NCI-H128 (cell line): ENCODE data around the gene PAGR1.
"Not testable (repeated sequence)": the region's sequence is repeated elsewhere in the genome, so short reads cannot be mapped to it uniquely, and the experiment has no call there.

ENCODE experiments used
- DNase-seq: peaks from one replicate; lab custom pipeline; 2025; ENCODE audit not compliant: unreplicated experiment; lab: John Stamatoyannopoulos, UW

PAGR1 gene

DNA sequence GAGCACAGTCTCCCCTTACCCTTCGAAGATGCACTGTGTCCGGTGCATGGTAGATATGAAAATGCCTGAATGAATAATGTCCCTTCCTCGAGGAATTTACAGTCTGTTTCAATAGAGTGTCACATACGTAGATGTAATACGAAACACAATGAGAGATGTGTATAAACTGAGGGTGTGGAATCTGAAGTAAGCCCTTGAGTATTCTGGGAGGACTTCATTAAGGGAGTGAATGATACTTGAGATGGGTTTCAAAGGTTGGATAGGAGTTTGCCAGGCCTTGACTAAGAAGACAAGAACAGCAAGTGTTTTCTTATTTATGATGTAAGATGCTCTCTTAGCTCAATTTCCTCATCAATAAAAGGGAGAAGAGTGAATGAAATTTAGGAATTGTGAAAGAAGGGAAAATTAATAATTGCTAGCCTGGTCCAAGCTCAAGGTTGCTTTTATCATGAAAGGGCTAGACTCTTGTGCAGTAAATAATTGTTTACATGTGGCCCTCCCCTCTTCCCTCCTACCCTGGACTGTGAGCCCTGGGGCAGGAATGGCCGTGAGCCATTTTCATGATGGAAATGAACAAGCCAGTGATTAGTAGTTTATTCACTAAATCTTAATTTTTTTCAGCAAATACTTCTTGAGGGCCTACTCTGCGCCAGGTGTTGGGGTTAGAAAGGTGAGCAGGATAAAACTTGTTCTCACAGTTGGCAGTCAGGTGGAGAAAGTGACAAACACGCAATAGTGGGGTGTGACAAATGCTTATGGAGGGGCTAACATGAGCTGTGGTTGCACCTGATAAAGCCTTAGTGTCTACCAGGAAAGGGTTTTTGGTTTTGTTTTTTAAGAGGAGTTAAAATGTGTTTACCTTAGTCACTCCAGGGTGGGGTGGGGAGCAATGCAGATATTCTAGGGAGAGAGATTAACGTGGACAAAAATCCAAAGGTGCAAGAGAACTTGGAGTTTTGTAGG lies 23.8 kb upstream of the PAGR1 start:
- no peak for DNase-seq

DNA sequence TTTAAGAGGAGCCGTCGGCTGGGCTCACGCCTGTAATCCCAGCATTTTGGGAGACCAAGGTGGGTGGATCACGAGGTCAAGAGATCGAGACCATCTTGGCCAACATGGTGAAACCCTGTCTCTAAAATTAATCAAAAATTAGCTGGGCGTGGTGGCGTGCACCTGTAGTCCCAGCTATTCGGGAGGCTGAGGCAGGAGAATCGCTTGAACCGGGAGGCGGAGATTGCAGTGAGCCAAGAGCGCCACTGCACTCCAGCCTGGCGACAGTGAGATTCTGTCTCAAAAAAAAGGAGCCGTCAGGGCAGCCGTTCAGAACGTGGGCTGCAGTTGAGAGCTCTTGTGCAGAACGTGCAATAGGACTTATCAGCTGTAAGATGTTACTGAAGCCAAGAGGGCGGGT lies 22.8 kb upstream of the PAGR1 start:
- DNase-seq: not testable (repeated sequence)

DNA sequence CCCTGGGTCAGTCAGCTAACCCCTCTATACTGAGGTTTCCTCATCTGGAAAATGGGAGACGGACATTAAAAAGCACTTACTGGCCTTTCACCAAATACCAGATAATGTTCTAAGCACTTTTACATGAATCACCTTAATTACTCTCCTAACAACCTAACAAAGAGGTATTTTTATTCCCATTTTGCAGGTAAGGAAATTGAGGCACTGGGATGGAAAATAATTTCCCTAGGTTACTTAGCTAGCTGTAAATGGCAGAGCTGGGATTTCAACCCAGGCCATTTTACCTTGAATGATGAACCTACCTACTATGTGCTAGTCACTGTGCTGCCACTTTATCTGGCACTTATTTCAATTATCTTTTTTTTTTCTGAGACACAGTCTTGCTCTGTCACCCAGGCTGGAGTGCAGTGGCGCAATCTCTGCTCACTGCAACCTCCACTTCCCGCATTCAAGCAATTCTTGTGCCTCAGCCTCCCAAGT lies 21.7 kb upstream of the PAGR1 start:
- DNase-seq: no peak

DNA sequence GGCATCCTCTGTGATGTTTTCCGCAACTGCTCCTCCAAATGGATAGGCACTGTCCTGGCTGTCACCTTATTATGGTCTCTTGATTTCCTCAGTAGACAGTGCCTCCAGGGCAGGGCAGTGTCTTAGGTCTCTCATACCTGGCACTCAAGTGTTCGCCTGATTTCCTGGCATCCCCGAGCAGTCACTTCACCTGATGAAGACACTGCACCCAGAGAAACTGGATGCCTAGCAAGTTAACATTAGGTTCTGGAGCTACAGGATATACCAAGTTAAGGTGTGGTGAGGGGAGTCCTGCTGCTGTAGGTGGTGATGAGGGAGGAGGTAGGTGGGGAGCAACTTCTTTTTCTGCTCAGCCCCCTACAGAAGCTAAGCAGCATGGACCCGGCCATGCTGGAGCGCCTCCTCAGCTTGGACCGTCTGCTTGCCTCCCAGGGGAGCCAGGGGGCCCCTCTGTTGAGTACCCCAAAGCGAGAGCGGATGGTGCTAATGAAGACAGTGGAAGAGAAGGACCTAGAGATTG lies 13.5 kb upstream of the PAGR1 start:
- no peak for DNase-seq

- DNase-seq: no peak
Measured at GRCh38 chr16:29804020-29804419, 11.9 kb upstream of the PAGR1 start.

GRCh38 chr16:29804455-29805231 lies 11.3 kb upstream of the PAGR1 start:
- DNase-seq: no peak

DNA sequence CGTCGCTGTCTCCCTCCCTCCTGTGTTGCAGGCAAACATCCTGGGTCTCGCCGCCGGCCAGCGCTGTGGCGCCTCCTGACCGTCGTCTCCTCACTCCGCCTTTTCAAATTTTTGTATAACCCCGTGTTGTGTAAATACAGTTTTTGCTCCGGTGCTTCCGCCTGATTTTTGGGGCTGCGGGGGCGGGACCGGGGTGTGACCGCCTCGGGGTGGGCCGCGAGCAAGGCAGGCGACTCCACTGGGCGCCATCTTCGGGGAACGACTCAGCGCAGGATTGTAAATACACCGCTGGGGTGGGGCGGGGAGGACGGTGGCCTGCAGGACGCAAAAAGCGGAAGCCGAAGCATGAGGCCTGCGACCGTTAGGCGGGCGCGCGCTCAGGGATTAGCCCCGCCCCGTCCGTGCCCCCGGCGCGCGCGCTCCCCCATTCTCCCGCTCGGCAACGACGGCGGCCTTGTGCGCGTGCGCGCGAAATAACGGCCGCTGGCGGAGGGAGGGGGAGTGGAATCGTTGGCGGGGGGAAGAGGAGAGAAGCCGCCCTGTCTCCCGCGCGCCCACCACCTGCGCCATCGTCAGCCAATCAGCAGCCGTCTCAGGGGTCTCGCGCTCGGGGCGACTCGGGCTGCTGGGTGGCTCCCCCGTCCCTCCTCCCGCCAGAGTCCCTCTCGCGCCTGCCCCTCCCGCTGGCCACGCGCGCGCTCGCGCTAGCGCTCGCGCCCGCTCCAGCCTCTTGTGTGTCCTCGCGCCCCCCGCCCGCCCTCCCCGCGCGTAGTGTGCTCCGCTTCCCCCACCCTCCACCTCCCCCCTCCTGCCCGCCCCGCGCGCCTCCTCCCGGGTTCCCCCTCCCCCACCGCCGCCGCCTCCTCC lies 10.5 kb upstream of the PAGR1 start:
- DNase-seq: peak; percentile 91

DNA sequence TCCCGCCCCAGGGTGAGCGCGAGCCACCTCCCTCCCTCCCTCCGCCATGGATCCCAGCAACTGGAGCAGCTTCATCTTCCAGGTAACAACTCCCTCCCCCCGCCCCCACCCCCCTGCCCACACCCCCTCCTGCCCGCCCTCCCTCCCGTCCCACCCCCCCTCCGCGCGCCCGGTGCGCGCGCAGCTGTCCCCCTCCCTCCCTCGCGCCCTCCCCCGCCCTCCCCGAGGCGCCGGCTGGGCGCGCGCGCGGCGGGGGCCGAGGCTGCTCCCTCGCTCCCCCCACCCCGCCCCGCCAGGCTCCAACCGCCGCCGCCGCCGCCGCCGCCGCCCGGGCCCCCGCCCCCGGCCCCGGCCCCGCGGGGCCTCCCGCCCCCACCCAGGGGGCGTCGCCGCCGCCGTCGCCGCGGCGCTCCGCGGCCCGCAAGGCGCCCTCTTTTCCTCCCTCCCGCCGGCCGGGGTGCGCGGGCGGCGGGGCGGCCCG lies 9.8 kb upstream of the PAGR1 start, which contains the start of gene MAZ:
MAZ (plus strand) TSS at position 431 of the 481 bp plus-strand sequence. CDS start 173 bp downstream, outside the sequence.
- DNase-seq: no peak

DNA sequence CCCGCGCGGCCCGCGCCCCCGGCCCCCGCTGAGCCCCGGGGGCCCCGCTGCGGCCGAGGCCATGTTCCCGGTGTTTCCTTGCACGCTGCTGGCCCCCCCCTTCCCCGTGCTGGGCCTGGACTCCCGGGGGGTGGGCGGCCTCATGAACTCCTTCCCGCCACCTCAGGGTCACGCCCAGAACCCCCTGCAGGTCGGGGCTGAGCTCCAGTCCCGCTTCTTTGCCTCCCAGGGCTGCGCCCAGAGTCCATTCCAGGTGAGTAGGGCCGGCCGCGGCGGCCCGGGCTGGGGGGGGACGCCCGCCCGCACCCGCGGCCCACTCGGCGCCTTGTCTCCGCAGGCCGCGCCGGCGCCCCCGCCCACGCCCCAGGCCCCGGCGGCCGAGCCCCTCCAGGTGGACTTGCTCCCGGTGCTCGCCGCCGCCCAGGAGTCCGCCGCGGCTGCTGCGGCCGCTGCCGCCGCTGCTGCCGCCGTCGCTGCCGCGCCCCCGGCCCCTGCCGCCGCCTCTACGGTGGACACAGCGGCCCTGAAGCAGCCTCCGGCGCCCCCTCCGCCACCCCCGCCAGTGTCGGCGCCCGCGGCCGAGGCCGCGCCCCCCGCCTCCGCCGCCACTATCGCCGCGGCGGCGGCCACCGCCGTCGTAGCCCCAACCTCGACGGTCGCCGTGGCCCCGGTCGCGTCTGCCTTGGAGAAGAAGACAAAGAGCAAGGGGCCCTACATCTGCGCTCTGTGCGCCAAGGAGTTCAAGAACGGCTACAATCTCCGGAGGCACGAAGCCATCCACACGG lies 9.1 kb upstream of the PAGR1 start:
- DNase-seq: no peak

DNA sequence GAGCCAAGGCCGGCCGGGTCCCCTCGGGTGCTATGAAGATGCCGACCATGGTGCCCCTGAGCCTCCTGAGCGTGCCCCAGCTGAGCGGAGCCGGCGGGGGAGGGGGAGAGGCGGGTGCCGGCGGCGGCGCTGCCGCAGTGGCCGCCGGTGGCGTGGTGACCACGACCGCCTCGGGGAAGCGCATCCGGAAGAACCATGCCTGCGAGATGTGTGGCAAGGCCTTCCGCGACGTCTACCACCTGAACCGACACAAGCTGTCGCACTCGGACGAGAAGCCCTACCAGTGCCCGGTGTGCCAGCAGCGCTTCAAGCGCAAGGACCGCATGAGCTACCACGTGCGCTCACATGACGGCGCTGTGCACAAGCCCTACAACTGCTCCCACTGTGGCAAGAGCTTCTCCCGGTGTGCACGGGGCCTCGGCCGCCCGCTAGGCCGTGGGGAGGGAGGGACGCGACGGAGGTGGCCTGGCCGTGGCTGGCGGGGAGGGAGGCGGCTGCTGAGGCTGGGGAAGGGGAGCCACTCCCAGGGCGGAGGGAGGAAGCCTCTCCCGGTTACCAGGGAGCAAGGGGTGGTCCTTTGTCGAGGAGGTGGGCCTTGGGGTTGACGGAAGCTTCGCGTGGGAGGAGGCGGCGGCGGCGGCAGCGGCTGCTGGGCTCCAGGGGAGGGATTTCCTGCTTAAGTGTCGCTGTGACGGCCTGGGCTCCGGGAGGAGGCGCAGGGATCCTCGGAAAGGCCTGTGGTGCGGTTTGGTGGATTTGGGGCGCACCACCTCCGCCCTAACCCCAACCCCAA lies 8.3 kb upstream of the PAGR1 start:
- DNase-seq: peak; percentile 55

DNA sequence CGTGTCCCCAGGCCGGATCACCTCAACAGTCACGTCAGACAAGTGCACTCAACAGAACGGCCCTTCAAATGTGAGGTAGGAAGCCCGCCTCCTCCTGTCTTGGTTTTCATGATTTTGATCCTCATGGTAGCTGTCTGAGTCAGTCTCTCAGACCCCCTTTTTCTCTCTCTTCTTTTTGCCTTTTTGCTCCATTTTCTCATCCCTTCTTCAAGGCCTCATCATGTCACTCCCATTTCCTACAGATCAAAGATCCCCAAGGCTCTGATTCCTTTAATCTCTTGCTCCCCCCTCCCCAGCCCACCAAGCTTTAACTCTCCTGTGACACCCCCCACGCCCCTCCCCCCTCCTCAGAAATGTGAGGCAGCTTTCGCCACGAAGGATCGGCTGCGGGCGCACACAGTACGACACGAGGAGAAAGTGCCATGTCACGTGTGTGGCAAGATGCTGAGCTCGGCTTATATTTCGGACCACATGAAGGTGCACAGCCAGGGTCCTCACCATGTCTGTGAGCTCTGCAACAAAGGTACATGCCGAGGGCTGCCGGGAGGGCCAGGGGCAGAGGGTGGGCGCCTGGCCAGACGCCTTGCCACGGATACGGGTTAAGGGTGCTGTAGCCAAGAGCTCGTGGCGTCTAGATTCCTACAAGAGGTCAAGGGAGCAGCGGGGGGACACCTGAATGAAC lies 7.6 kb upstream of the PAGR1 start:
- no peak for DNase-seq

- no peak for DNase-seq
Measured at GRCh38 chr16:29809031-29809747, 6.8 kb upstream of the PAGR1 start.

GRCh38 chr16:29809850-29810698 lies 5.9 kb upstream of the PAGR1 start:
- DNase-seq: no peak

DNA sequence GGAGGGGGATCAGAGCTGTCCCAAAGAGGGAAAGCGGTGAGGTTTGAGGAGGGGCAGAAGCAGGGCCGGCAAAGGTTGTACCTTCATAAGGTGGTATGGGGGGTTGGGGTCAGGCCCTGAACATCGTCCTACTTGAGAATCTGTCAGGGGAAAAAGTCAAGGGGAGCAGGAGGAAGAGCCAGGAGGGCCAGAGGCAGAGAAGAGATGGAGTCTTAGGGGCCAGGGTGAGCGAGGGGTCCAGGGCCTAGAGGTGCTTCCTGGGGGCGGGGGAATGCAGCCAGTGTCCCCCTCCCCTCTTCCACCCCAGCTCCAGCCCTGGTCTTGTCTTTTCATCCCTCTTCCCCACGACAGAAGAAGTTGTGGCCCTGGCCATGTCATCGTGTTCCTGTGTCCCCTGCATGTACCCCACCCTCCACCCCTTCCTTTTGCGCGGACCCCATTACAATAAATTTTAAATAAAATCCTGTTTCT lies 5.2 kb upstream of the PAGR1 start:
- no peak for DNase-seq

DNA sequence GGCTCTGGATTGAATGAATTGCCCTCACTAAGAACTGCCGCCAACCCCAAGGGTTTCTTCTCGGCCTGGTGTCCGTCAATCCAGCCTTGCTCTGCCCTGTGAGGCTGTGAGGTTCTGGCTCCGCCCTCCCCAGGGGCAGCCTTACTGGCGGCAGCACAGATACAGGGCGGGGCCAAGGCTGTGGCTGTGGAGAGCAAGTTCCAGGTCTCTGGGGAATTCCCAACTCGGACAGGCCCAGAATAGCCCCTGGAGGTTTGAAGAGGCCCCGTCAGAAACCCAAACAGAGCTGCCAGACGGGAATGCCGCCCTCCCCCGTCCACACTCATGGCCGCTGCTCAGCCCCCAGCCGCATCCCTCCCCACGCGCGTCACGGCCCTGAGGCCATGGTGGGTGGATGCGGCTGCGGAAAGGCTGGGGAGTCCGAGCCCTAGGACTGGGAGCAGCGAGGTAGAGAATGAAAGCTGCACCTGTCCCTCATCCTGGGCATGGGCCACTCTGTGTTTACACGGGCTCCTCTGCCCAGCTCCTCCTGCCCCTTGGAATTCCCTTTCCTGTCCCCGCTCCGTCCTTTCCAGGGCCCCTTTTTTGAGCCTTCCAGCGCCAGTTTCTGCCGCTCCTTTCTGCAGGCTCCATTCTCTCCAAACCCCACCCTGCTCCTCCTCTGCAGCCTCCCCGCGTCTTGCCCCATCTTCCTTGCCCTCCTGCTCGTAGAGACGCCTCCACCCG lies 4.6 kb upstream of the PAGR1 start:
- DNase-seq: peak; percentile 77
